Loucy (cell line): ENCODE data around the gene TMEM53.

Experiments
- H2AFZ ChIP-seq: fragments of 200-600 bp; sonication (generic); 2 replicates; pipeline ENCODE4 v1.6.0; 2016; ENCODE audit warnings: antibody characterized with exemption, mild to moderate bottlenecking, low read length, moderate library complexity
- H3F3A ChIP-seq: fragments of 200-600 bp; 2 replicates; pipeline ENCODE4 v1.6.0; 2016; ENCODE audit warnings: antibody characterized with exemption, low read depth, mild to moderate bottlenecking
- H3K27me3 ChIP-seq: fragments of 200-600 bp; sonication (generic); 2 replicates; pipeline ENCODE4 v1.6.1; 2014; ENCODE audit warnings: low read length, mild to moderate bottlenecking; ENCODE audit not compliant: insufficient read depth, poor library complexity, severe bottlenecking
- H3K36me3 ChIP-seq: fragments of 200-600 bp; sonication (generic); 2 replicates; pipeline ENCODE4 v1.6.1; 2016; ENCODE audit warnings: low read length; ENCODE audit not compliant: insufficient read depth
- H3K4me1 ChIP-seq: fragments of 200-600 bp; sonication (generic); 2 replicates; pipeline ENCODE4 v1.5.1; 2014; ENCODE audit warnings: low read length, mild to moderate bottlenecking; ENCODE audit not compliant: insufficient read depth, poor library complexity, severe bottlenecking
- H3K4me2 ChIP-seq: fragments of 200-600 bp; sonication (generic); 2 replicates; pipeline ENCODE4 v1.6.0; 2014; ENCODE audit warnings: antibody characterized with exemption, low read length, low read depth, mild to moderate bottlenecking; ENCODE audit not compliant: poor library complexity, severe bottlenecking
- H3K4me3 ChIP-seq: fragments of 200-600 bp; sonication (generic); 2 replicates; pipeline ENCODE4 v1.5.1; 2014; ENCODE audit warnings: low read length, mild to moderate bottlenecking, mixed read lengths; ENCODE audit not compliant: poor library complexity, severe bottlenecking
- H3K79me2 ChIP-seq: fragments of 200-600 bp; sonication (generic); 2 replicates; pipeline ENCODE4 v1.6.1; 2014; ENCODE audit warnings: low read length; ENCODE audit not compliant: insufficient read depth
- H3K9ac ChIP-seq: fragments of 200-600 bp; sonication (generic); 2 replicates; pipeline ENCODE4 v1.6.0; 2014; ENCODE audit warnings: mild to moderate bottlenecking, low read depth, low read length, moderate library complexity; ENCODE audit not compliant: poor library complexity, severe bottlenecking
- H3K9me2 ChIP-seq: fragments of 200-600 bp; sonication (generic); replicated peaks from 2 replicates; pipeline ENCODE4 v1.6.1; 2016; ENCODE audit warnings: low read depth, low read length, mixed read lengths
- H3K9me3 ChIP-seq: fragments of 200-600 bp; sonication (generic); 2 replicates; pipeline ENCODE4 v1.6.1; 2014; ENCODE audit warnings: mild to moderate bottlenecking, antibody characterized with exemption, low read length, low read depth; ENCODE audit not compliant: insufficient read depth
- H4K20me1 ChIP-seq: fragments of 200-600 bp; sonication (generic); 2 replicates; pipeline ENCODE4 v1.6.0; 2014; ENCODE audit warnings: antibody characterized with exemption, low read length, mild to moderate bottlenecking; ENCODE audit not compliant: insufficient read depth, poor library complexity, severe bottlenecking
- CTCF ChIP-seq: fragments of 200-600 bp; sonication (generic); conservative IDR thresholded peaks from 2 replicates; pipeline ENCODE4 v1.5.1; 2014; ENCODE audit warnings: mild to moderate bottlenecking, antibody characterized with exemption, low read length
- EZH2phosphoT487 ChIP-seq: fragments of 200-600 bp; IDR thresholded peaks from 2 replicates; pipeline ENCODE4 v1.6.1; 2018; ENCODE audit warnings: antibody characterized with exemption, mild to moderate bottlenecking, moderate library complexity, borderline replicate concordance

The TMEM53 gene

GRCh38 chr1:44609768-44610526 lies 64.3 kb downstream of the TMEM53 start:
- Histone ChIP-seq H3K4me3 (no peak overlapping the region), H3K79me2 (no peaks in the 10 kb centered on the region), H2AFZ (no peak overlapping the region), H4K20me1 (no peaks in the 10 kb centered on the region), H3K9me2 (no peaks in the 10 kb centered on the region), H3K27me3 (no peaks in the 10 kb centered on the region), H3K4me1 (no peaks in the 10 kb centered on the region), H3F3A (no peaks in the 10 kb centered on the region), H3K9me3 (no peaks in the 10 kb centered on the region), H3K9ac (no peak overlapping the region), H3K36me3 (peaks cover 14% of the 10 kb centered on the region; the same call in 1 of the 2 replicates), H3K4me2 (no peak overlapping the region)
- no peak for TF ChIP-seq EZH2phosphoT487
- no peak for TF ChIP-seq CTCF

DNA sequence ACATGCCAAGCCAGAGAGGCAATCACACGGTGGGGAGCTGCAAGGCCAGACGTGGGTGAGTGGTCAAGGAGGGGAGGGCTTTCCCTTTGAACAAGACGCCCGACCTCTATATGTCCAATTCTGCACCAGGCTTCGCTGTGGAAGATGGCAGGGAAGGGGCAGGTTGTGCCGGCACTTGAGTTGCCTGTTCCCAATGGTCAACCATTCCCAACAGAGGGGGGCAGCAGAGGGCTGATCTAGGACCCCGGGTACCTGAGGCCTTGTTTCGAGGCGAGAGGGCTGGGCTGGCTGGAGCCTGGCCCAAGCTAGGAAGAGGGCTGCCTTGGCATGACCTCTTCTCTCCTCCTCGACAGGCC lies 64.9 kb downstream of the TMEM53 start:
- Histone ChIP-seq H4K20me1 (no peaks in the 10 kb centered on the region), H3K9me2 (no peaks in the 10 kb centered on the region), H3K4me3 (no peak overlapping the region), H3K36me3 (peaks cover 8% of the 10 kb centered on the region; the same call in 1 of the 2 replicates), H3K4me2 (no peak overlapping the region), H3K9ac (no peak overlapping the region), H2AFZ (no peak overlapping the region), H3F3A (no peaks in the 10 kb centered on the region), H3K79me2 (no peaks in the 10 kb centered on the region), H3K27me3 (no peaks in the 10 kb centered on the region), H3K4me1 (no peaks in the 10 kb centered on the region), H3K9me3 (no peaks in the 10 kb centered on the region)
- TF ChIP-seq CTCF (peak; percentile 49), EZH2phosphoT487 (no peak)

DNA sequence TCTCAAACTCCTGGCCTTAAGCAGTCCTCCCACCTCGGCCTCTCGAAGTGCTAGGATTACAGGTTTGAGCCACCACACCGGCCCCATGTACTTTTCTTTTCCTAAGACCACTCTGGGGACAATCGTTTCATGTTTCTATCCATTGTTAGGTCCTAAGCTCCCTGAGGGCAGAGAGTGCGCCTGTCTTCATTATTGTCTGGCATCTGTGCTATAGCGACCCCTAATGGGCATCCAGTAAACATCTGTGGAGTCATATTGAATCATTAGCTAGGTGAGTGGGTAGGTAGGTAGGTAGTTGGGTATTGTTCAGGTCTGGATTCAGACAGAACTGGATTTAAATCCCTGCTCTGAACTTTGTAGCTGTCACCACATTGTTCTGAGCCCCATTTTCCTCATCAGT lies 66.1 kb downstream of the TMEM53 start:
- no peak for TF ChIP-seq EZH2phosphoT487
- peak; percentile 38 for TF ChIP-seq CTCF
- H3K9me3 ChIP-seq: no peaks in the 10 kb centered on the region
- no peak overlapping the region for H3K4me3 ChIP-seq
- no peaks in the 10 kb centered on the region for H4K20me1 ChIP-seq
- peaks cover 3% of the 10 kb centered on the region; the same call in 1 of the 2 replicates for H3K36me3 ChIP-seq
- H3K9me2 ChIP-seq: no peaks in the 10 kb centered on the region
- no peak overlapping the region for H3K4me2 ChIP-seq
- H3K4me1 ChIP-seq: no peaks in the 10 kb centered on the region
- H3K27me3 ChIP-seq: no peaks in the 10 kb centered on the region
- no peaks in the 10 kb centered on the region for H3F3A ChIP-seq
- no peaks in the 10 kb centered on the region for H3K79me2 ChIP-seq
- no peak overlapping the region for H3K9ac ChIP-seq
- no peak overlapping the region for H2AFZ ChIP-seq
